Fibroblast of lung (primary cell): Measurements from ENCODE around the gene CALR3. TPM values are rescaled to one million over a fixed set of nuclear protein-coding genes. Genes with fewer than 3 reads are reported as not detected.

Source experiments
- DNase-seq, 2 donors: peaks; one replicate each; pipeline versions ENCODE4 v3.0.0 to v3.0.0-alpha.2; 2010; ENCODE audit warnings: low read depth in 2 of 2
- H2AFZ ChIP-seq: 2 replicates; pipeline ENCODE4 v1.5.1; 2012; ENCODE audit warnings: low read length, control low read depth, inconsistent platforms
- H3K27ac ChIP-seq: 2 replicates; pipeline ENCODE4 v1.5.1; 2011; ENCODE audit warnings: low read length, control low read depth; ENCODE audit not compliant: insufficient read depth
- H3K27me3 ChIP-seq: 2 replicates; pipeline ENCODE4 v1.5.1; 2011; ENCODE audit warnings: mild to moderate bottlenecking, low read length; ENCODE audit not compliant: control insufficient read depth, insufficient read depth
- H3K36me3 ChIP-seq: 2 replicates; pipeline ENCODE4 v1.5.1; 2011; ENCODE audit warnings: low read length; ENCODE audit not compliant: control insufficient read depth, insufficient read depth
- H3K4me1 ChIP-seq: 2 replicates; pipeline ENCODE4 v1.5.1; 2011; ENCODE audit warnings: low read length; ENCODE audit not compliant: control insufficient read depth, insufficient read depth; ENCODE audit errors: extremely low read depth
- H3K4me2 ChIP-seq: 2 replicates; pipeline ENCODE4 v1.5.1; 2011; ENCODE audit warnings: low read length, control low read depth; ENCODE audit not compliant: insufficient read depth; ENCODE audit errors: extremely low read depth
- H3K4me3 ChIP-seq, 4 experiments: fragments of 200-600 bp in 1 of 4; sonication (generic) in 1 of 4; replicated peaks in 1 of 4; 2 replicates each; pipeline ENCODE4 v1.5.1; 2011 to 2016; ENCODE audit warnings: low read length in 4 of 4, low read depth in 3 of 4, mild to moderate bottlenecking in 3 of 4, control low read depth in 2 of 4, inconsistent platforms in 1 of 4, mixed read lengths in 1 of 4; ENCODE audit not compliant: insufficient read depth in 1 of 4; ENCODE audit errors: control extremely low read depth in 1 of 4
- H3K79me2 ChIP-seq: 2 replicates; pipeline ENCODE4 v1.5.1; 2012; ENCODE audit warnings: mild to moderate bottlenecking, low read length, inconsistent platforms; ENCODE audit not compliant: control insufficient read depth, insufficient read depth
- H3K9ac ChIP-seq: 2 replicates; pipeline ENCODE4 v1.5.1; 2011; ENCODE audit warnings: mild to moderate bottlenecking, low read length, control low read depth; ENCODE audit not compliant: insufficient read depth
- H3K9me3 ChIP-seq: 2 replicates; pipeline ENCODE4 v1.5.1; 2012; ENCODE audit warnings: low read depth, low read length; ENCODE audit not compliant: control insufficient read depth, insufficient read depth
- H4K20me1 ChIP-seq: 2 replicates; pipeline ENCODE4 v1.5.1; 2011; ENCODE audit warnings: low read length; ENCODE audit not compliant: control insufficient read depth, insufficient read depth; ENCODE audit errors: extremely low read depth
- CTCF ChIP-seq, 2 donors: IDR thresholded peaks in 1 of 2; conservative IDR thresholded peaks in 1 of 2; 1 replicate in 1 of 2; 2 replicates in 1 of 2; pipeline ENCODE4 v1.5.1; 2011 to 2012; ENCODE audit warnings: low read length in 2 of 2, control low read depth in 1 of 2, inconsistent platforms in 1 of 2, low read depth in 1 of 2, mild to moderate bottlenecking in 1 of 2
- EZH2 ChIP-seq: IDR thresholded peaks from 2 replicates; pipeline ENCODE4 v1.5.1; 2012; ENCODE audit warnings: low read length, control low read depth, mild to moderate bottlenecking; ENCODE audit errors: missing control alignments
- polyA plus RNA-seq, 2 donors: library from polyadenylated mRNA; depleted of rRNA in 1 of 2; stranded (reverse) in 1 of 2; unstranded in 1 of 2; fragments of >200 nt; gene quantifications; 2 replicates each; pipeline ENCODE4 v1.2.1, GENCODE V29; 2011 to 2012; ENCODE audit warnings: missing spikeins in 1 of 2
- total RNA-seq: library from RNA; depleted of rRNA; stranded (reverse); fragments of >200 nt; gene quantifications from 2 replicates; pipeline ENCODE4 v1.2.1, GENCODE V29; 2014

CALR3 gene
- total and polyA plus RNA-seq, 2 donors (not counting 1 experiment from before 2014, with no cell fraction given), result not detected

GRCh38 chr19:16462757-16463250, 33.2 kb downstream of the CALR3 start:
- Histone ChIP-seq H2AFZ (no peak overlapping the region), H3K79me2 (peaks cover 81% of the 10 kb centered on the region), H4K20me1 (no peaks in the 10 kb centered on the region), H3K9ac (no peak overlapping the region), H3K9me3 (no peaks in the 10 kb centered on the region), H3K4me2 (no peak overlapping the region), H3K36me3 (no peaks in the 10 kb centered on the region), H3K27me3 (no peaks in the 10 kb centered on the region), H3K27ac (no peak overlapping the region), H3K4me1 (peaks cover 15% of the 10 kb centered on the region), H3K4me3 (no peak overlapping the region)
- peak in 1 of 2 donors; percentile 34 for DNase-seq
- TF ChIP-seq CTCF (conservative IDR thresholded peaks at IDR 0.05 in 1 of 2, IDR thresholded peaks at IDR 0.05 in 1 of 2; ENCODE audit: low read depth in 1 of 2, low read length in 2 of 2) (no peak), EZH2 (no peak)

- Histone ChIP-seq H3K9me3 (no peaks in the 10 kb centered on the region), H2AFZ (no peak overlapping the region), H3K4me3 (no peak overlapping the region), H3K36me3 (no peaks in the 10 kb centered on the region), H3K27ac (no peak overlapping the region), H3K4me1 (peaks cover 24% of the 10 kb centered on the region), H3K9ac (no peak overlapping the region), H3K4me2 (no peak overlapping the region), H3K27me3 (no peaks in the 10 kb centered on the region), H3K79me2 (peaks cover 80% of the 10 kb centered on the region), H4K20me1 (peaks cover 1% of the 10 kb centered on the region)
- DNase-seq, result no peak
- TF ChIP-seq EZH2 (no peak), CTCF (conservative IDR thresholded peaks at IDR 0.05 in 1 of 2, IDR thresholded peaks at IDR 0.05 in 1 of 2; ENCODE audit: low read depth in 1 of 2, low read length in 2 of 2) (no peak)
Observed at GRCh38 chr19:16461630-16462051, 34.3 kb downstream of the CALR3 start.

- Histone ChIP-seq H3K4me3 (no peak overlapping the region), H3K79me2 (peaks cover 81% of the 10 kb centered on the region), H3K27me3 (no peaks in the 10 kb centered on the region), H4K20me1 (peaks cover 1% of the 10 kb centered on the region), H3K27ac (no peak overlapping the region), H3K4me1 (peaks cover 27% of the 10 kb centered on the region), H3K4me2 (no peak overlapping the region), H2AFZ (no peak overlapping the region), H3K36me3 (no peaks in the 10 kb centered on the region), H3K9ac (no peak overlapping the region), H3K9me3 (no peaks in the 10 kb centered on the region)
- DNase-seq, result no peak
- TF ChIP-seq CTCF (conservative IDR thresholded peaks at IDR 0.05 in 1 of 2, IDR thresholded peaks at IDR 0.05 in 1 of 2; ENCODE audit: low read depth in 1 of 2, low read length in 2 of 2) (no peak), EZH2 (no peak)
Observed at GRCh38 chr19:16460454-16460853, 35.5 kb downstream of the CALR3 start.
